Upper lobe of left lung (tissue), 4 donors: ENCODE data around the gene NOP56.

Source experiments
- CTCF ChIP-seq, 6 experiments: fragments of 450-650 bp in 4 of 6; fragments of 200-600 bp in 2 of 6; sonication (generic) in 2 of 6; IDR thresholded peaks; one replicate each; pipeline ENCODE4 v1.5.1; 2016 to 2019; ENCODE audit warnings: antibody characterized with exemption in 6 of 6
- EP300 ChIP-seq, 4 donors: sonication (generic); formaldehyde crosslinking; IDR thresholded peaks; one replicate each; pipeline ENCODE4 v1.5.1; 2017; ENCODE audit warnings: antibody characterized with exemption in 4 of 4, control low read depth in 2 of 4
- POLR2A ChIP-seq, 4 donors: fragments of 450-650 bp; IDR thresholded peaks; one replicate each; pipeline ENCODE4 v1.5.1; 2016 to 2017; ENCODE audit warnings: antibody characterized with exemption in 4 of 4, mild to moderate bottlenecking in 2 of 4
- POLR2AphosphoS5 ChIP-seq, 2 donors: sonication (generic); formaldehyde crosslinking; IDR thresholded peaks; one replicate each; pipeline ENCODE4 v1.5.1; 2017; ENCODE audit warnings: antibody characterized with exemption in 2 of 2

- TF ChIP-seq CTCF (IDR thresholded peaks at IDR 0.05) (no peak), POLR2AphosphoS5 (IDR thresholded peaks at IDR 0.05) (no peak), POLR2A (IDR thresholded peaks at IDR 0.05) (no peak), EP300 (IDR thresholded peaks at IDR 0.05) (no peak)
Observed at GRCh38 chr20:2703716-2704475, 51.5 kb downstream of the NOP56 start.
